Left lobe of liver (tissue), 2 donors: ENCODE results near the gene USP4. TPM values are rescaled to one million over a fixed set of nuclear protein-coding genes. Genes with fewer than 3 reads are reported as not detected.
"Not testable (repeated sequence)": the region's sequence is repeated elsewhere in the genome, so short reads cannot be mapped to it uniquely, and the experiment has no call there.

Source experiments
- ATAC-seq: fragments of 200-7000 bp; cut with Tn5 transposase; one replicate; pipeline ENCODE4 v1.9.1; 2020; ENCODE audit warnings: mild to moderate bottlenecking, moderate library complexity
- DNase-seq: peaks from one replicate; pipeline ENCODE4 v3.0.0-alpha.2; 2020; ENCODE audit warnings: low spot score
- total RNA-seq: library from RNA; stranded (reverse); gene quantifications from one replicate; pipeline ENCODE4 v1.2.1, GENCODE V29; 2021
- donor health status: DM: no; HTN: no; CAD: no; lungs with moderate emphysema.
- donor health status: DM: no; HTN: yes; CAD: no.

USP4 gene
- total RNA-seq, 1 donor from 2014 or later, result 19.7 TPM

DNA sequence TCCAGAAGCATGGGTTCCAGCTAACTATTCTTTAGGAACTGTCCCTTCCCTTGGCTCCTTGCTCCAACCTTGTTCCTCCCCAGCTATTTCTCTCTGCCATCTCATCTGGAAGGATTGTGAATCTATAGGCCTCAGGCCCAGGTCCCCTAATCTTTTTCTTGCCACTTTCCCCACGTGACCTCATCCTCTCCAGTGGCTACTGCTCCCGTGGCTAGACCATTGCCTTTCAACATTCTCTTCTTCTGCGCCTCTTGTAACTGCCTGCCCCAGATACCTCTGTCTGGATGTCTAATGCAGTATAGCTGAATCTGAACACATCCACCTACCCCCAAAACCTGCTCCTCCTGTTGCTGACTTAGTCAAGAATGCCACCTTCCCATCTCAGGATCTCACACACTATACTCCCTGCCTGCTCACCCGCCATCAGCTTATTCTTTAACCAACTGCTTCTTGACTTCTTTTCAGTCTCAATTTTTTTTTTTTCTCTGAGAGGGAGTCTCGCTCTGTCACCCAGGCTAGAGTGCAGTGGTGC is 13.1 kb upstream of the USP4 start:
- DNase-seq, result no peak
- no peak for ATAC-seq

DNA sequence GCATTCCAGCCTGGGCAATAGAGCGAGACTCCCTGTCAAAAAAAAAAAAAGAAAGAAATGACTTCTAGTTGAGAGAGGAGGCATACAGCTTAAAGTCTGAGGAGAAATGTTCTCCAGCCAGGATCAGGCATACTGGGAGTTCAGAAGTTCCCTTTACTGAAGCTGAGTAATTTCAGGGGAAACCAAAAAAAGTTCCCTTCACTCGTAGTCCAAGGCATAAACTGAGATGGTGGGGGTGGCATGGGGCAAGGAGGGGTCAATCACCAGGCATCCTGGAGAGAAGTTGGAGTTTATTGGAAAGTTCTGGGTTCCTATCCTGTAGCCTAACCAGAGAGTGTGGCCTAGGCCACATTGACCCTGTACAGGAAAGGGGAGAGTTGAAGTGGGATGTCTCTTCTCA is 12.4 kb upstream of the USP4 start:
- DNase-seq (no peak), ATAC-seq (no peak)

DNA sequence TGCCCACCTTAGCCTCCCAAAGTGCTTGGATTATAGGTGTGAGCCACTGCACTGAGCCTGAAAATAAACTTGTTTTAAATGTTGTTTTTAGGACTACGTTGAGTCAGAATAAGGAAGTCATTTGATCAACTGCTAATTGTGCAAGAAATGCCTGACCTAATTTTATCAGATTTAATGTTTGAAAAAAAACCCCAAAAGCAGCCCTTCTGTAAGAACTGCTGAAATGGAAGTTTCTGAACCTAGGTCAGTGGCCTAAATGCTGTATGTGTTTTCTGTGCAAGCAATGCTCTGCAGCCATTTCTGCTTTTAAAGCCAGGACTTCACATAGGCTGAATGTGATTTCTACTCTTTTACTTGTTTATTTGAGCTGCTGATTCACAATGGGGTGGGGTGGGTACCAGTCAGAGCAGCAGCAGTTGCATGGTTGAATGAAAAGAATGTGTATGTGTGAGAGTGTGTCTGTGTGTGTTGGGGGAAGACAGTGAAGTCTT is 11.7 kb upstream of the USP4 start:
- DNase-seq, result no peak
- ATAC-seq, result peak; percentile 36

DNA sequence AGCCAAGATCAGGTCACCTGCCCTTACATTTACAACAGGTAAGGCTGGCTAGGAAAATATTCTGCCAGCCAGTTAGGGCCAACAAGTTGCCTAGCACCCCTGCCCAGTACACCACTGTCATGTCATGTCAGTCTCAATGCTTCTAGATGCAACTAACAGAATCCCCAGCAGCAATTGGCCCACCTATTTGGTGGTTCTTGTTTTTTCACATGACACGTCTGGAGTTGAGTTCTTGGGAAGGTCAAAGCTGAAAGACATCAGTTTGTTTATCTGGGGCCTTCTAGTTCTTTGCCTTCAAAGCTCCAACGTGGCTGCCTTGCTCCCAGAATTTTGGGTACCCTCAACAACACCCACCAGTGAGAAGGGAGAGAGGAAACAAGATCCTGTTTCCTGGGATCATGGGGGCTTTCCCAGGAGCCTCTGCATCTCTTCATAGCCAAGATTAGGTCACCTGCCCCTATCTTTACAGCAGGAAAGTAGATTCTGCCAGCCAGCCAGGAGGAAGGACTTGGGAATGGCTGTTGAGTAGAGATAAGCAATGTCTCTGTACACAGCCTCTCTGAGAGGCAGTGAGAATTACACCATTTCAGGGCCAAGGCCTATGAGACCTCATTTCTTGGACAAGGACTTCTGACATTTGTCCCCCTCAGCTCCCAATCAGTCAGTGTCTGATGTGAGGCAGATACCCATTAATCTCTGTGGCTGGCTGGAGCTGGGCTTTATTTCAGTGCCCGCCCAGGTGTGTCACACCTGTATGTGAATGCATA is 9.7 kb upstream of the USP4 start:
- no peak for ATAC-seq
- DNase-seq, result no peak

DNA sequence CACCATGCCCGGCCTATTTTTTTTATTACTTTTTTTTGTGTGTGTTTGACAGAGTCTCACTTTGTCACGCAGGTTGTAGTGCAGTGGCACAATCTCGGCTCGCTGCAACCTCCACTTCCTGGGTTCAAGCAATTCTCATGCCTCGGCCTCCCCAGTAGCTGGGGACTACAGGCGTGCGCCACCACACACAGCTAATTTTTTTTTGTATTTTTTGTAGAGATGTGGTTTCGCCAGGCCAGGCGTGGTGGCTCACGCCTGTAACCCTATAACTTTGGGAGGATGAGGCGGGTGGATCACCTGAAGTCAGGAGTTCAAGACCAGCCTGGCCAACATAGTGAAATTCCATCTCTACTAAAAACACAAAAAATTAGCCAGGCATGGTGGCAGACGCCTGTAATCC is 8.5 kb upstream of the USP4 start:
- ATAC-seq, DNase-seq: not testable (repeated sequence)

DNA sequence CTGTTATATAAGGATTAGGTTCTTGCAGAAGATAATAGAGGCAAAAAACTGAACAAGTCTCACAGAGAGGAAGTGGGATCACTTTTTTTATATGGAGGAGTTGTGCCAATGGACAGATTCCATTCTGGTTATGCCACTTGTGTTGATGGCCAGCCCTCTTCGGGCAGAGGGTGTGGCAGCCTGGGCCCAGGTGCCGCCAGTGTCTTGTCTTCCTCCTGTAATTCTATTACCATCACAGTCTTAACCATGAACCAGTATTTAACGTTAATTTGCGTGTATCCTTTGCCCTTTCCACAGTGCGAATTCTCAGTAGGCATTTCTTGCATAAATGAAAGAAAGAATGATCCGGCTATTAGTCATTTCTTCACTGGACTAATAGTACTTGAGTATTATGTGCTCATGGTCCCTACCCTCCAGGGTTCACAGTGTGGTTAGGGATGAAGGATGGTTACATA is 7.0 kb upstream of the USP4 start:
- ATAC-seq, result no peak

DNA sequence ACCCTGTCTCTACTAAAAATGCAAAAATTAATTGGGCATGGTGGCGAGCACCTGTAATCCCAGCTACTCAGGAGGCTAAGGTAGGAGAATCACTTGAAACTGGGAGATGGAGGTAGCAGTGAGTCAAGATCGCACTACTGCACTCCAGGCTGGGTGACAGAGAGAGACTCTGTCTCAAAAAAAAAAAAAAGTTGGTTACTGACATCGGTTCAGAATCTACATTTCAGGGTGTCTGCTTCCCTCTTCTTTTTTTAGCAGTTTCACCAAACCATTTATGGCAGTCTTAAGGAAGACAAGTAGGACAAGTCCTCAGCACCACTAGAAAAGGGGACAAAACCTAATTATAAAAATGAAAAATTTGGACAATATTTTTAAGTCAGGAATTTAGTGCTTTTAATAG is 3.3 kb upstream of the USP4 start:
- no peak for DNase-seq
- ATAC-seq, result no peak

More for the DNA sequence above, 7.0 kb upstream of the USP4 start:
- DNase-seq, result no peak

DNA sequence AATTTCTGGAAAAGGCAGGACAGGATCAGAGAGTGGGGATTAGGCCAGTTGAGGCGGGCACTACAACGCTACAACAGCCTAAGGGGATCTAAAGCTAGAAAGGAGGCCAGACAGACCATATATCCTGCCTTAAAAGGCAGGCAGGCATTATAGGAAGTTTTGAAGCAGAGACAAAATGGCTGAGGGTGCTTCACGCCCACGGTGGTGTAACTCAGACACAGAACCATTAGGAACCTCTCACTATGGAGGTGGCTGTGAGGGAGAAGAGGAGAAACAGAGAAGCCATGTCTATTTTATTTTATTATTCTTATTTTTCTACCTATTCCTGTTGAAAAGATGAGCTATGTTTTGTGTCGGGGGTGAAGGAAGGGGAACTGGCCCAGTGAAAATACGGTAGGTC is 2.1 kb upstream of the USP4 start:
- no peak for DNase-seq
- ATAC-seq, result no peak

DNA sequence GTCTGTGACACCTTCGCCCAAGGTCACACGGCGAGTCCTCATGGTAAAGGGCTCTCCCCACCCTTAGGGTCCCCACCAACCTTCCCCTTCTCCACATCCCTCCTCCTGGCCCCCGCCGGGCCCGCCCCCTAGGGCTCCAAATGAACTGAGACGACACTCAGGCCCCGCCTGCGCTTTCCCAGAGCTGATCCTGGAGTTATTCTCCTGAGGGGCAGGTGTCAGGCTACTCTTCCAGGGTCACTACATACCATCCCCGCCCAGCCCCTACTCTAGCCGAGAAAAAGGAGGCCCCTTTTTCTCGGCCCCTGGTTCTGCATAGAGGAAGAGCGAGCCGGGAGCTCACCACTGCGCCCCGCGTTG is 292 bp downstream of the USP4 start:
- DNase-seq, result no peak
- no peak for ATAC-seq

DNA sequence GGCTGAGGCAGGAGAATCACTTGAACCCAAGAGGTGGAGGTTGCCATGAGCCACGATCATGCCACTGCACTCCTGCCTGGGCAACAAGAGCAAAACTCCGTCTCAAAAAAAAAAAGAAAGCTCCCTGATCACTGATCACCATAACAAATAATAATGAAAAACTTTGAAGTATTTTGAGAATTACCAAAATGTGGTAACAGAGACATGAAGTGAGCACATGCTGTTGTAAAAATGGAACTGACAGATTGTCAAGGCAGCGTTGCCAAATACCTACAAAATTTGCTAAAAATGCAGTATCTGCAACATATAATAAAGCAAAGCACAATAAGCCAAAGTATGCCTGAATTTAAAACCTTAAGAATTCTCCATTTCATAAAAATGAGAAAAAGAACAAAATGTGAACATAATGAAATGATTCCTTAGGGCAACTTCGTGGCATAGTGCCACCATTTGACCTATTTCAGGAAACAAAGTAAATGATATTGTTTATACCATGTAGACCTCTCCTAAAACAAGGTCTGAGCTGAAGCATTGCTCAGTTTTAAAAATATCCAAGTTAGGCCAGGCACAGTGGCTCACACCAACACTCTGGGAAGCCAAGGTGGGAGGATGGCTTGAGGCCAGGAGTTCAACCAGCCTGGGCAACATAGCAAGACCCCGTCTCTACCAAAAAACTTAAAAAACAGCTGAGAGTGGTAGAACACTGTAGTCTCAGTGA is 5.8 kb downstream of the USP4 start:
- no peak for DNase-seq
- ATAC-seq, result no peak

DNA sequence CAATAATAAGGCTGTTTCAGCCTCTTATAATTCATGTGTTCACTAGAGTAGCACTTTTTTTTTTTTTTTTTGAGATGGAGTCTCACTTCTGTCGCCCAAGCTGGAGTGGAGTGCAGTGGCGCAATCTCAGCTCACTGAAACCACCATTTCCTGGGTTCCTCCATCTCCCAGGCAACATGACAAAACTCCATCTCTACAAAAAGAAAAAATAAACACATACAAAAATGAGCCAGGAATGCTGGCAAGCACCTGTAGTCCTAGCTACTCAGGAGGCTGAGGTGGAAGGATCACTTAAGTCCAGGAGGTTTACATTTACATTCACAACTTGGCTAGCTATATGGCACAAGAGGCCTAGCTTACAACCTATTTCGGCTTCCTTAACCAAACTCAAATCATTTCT is 6.8 kb downstream of the USP4 start:
- ATAC-seq, result no peak
- DNase-seq, result no peak

DNA sequence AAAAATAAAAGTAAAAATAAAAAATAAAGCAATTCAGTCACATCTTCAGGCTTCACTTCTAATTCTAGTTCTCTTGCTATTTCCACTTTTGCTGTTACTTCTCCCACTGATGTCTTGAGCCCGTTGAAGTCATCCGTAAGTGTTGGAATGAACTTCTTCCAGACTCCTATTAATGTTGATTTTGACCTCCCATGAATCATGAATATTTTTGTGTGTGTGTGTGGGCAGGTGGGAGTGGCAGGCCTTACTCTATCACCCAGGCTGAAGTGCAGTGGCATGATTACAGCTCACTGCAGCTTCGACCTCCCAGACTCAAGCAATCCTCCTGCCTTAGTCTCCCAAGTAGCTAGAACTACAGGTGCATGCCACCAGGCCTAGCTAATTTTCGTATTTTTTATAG is 10.7 kb downstream of the USP4 start:
- no peak for DNase-seq
- ATAC-seq, result no peak

DNA sequence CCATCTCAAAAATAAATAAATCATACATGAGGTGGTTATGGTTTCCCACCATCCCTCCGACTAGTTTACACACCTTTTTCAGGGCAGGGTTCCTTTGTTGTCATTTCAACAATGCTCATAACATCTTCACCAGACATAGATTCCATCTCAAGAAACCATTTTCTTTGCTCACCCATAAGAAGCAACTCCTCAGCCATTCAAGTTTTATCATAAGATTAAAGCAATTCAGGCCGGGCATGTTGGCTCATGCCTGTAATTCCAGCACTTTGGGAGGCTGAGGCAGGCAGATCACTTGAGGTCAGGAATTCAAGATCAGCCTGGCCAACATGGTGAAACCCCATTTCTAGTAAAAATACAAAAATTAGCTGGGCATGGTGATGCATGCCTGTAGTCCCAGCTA is 11.5 kb downstream of the USP4 start:
- not testable (repeated sequence) for ATAC-seq

DNA sequence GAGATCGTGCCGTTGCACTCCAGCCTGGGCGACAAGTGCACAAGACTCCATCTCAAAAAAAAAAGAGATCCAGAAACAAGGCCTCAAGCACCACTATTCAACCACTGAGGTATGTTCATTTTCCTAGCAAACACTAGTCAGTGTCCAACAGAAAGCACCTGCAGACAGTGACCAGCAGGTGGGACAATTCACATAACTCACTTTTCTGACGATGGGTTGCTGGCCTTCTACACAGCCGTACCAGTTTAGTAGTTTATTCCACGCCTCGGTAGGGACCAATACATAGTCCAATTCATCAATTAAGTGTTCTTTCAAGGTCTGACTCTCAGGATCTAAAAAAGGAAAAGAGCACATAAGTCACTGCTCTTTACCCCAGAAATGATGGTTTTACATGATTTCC is 12.4 kb downstream of the USP4 start:
- peak; percentile 89 for ATAC-seq
- DNase-seq, result no peak

More for the DNA sequence above, 11.5 kb downstream of the USP4 start:
- not testable (repeated sequence) for DNase-seq

DNA sequence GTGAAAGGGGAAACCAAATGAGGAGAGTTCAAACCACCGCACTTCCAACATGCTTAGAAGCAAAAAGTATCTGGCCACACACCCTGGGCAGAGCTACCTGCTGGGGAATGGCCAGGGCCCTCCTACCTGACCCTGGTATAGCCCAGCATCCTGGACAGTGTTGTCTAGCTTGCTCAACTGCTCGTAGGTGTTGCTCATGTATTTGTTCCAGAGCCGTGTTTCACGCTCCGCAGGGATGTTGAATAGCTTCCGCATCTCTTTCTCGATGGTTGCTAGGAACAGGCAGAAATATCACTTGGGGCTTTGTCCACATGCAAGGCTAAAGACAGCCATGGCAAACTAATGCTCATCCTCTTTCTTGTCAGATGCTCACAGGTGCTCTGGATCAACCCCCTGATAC is 15.1 kb downstream of the USP4 start:
- no peak for DNase-seq
- ATAC-seq, result no peak

DNA sequence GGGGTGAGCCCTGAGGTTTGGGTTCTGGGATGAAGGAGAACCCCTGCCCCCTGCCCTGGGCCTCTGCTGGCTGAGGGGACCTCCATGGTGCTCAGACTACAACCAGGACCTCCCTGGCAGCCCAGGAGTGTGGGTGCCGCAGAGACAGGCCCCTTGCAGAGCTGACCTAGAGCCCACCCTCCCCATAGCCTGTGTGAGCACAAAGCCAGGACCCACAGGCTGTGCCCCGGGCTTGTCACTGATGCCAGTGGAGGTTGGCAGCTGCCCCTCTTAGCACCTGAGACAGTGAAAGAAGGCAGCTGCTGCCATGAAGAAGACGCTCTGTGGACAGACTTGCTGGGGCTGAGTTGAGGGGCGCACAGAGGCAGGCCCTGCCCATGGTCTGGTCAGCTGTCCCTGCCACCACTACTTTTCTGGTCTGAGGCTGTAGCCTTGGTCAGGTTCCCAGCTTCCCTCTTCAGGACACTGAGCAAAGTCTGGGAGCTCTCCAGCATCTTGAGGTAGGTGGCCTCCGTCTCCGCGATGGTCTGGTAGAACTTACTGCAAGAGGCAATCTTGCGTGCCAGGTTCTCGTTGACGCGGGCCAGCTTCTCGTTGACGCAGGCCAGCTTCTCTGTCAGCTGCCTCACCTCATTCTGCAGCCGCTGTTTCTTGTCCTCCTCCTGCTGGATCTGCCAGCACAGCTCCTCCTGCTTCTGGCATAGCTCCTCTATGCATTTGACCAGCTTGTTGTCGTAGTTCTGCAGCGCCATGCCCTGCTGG is 23.0 kb downstream of the USP4 start:
- ATAC-seq, result no peak
- DNase-seq, result no peak

DNA sequence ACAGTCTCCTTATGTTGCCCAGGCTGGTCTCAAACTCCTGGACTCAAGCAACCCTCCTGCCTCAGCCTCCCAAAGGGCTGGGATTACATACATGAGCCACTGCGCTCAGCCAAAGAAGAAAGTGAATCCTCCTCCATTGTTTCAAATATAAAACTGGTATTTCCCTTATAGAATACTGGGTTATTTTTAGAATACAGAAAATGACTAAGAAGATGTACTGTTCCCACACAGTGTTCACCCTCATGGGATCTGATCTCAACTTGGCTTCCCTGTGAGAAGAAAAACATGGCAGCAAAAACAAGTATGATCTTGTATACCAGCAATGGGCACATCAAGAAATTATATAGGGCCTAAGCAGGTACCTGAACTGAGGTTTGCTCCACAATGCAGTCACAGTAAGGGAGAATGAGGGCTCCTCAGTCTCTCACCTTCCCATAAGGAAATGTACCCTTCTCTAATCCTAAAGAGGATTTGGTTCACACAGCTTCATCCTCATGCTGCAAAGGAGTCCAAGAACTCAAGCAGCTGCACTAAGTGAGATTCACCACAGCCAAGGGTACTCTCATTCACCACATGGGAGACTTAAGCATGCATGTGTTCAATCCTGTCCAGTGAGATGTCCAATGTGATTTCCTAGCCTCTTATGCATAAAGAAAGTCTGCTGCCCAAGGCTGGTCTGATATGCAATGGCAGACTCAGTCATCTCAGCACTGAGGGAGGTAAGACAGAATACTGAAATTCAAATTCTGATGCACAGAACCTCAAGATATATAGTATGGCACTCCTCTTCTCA is 25.8 kb downstream of the USP4 start:
- no peak for ATAC-seq
- DNase-seq, result no peak

DNA sequence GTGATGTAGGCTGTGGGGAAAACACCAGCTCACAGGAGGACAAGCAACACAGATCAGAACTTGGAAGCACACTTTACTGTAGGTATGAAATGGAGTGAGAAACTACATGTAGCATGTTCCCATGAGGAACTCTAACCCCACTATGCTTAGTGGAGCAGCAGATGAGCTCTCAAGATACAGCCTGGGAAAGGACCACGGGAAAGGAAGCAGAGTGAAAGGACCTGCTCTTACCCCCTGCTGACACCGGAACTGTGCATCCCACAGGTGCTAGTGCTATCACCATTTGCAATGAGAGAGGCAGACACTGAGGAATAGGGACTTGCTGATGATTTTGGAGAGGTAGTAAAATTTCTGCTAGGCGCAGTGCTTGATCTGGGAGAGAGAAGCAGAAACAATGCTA is 28.6 kb downstream of the USP4 start:
- no peak for ATAC-seq

DNA sequence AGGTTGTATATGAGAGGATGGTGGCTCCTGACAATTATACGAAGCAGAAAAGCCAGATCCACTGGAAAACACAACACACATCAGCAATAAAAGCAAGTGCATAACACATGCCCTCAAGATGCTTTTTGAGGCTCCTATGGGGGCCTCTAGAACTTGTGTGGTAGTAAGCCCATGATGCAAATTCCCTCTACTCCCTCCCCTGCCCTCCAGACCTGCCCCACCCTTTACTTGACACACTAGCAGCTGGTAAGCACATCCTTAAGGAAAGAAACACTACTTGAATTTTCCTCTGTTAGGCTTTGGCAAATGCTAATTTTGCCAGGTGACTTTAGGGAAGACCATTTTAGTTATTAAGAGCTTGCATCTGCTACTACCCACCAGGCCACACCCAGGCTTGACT is 29.2 kb downstream of the USP4 start:
- DNase-seq (no peak), ATAC-seq (no peak)

More for the DNA sequence above, 28.6 kb downstream of the USP4 start:
- no peak for DNase-seq

DNA sequence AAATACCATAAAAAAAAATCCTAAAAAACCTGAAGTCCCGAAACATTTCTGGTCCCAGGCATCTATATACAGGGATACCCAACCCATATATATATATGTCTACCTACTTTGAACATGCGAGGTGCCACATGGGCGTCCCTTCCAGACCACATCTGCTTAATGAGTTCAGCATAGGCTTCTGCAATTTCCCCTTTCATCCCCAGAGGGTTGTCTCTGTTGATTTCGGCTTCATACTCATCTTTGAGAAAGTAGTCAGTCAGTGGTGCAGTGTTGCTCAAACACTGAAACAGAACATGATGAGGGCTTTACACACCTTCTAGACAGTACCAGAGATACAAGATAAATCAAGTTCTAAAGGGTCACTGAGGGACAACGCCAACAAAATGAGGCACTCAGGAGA is 34.2 kb downstream of the USP4 start:
- DNase-seq (no peak), ATAC-seq (no peak)

DNA sequence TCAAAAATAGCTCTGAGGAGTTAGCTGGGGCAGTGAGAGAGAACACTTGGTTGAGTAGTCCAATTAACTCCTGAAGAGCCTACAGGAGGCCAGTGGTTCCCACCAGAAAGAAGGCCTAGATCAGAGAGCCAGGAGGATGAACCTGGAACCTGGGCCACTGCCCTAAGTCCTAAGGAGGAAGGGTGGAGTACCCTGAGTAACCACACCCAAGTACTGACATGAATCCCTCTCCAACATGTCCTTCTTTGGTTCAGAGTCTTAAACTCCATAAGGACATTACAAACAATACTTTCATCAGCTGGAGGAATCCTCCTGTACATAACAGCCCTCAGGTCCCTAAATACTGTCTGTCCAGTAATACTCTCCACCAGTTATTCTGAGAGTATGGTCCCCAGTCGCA is 37.2 kb downstream of the USP4 start:
- DNase-seq (no peak), ATAC-seq (no peak)
